ENCODE results near the gene TMEM39B. TPM values are rescaled to one million over a fixed set of nuclear protein-coding genes. Genes with fewer than 3 reads are reported as not detected.

Gene TMEM39B
- total and polyA plus RNA-seq, 2 experiments from 2014 or later = 10.1 to 17.8 TPM

DNA sequence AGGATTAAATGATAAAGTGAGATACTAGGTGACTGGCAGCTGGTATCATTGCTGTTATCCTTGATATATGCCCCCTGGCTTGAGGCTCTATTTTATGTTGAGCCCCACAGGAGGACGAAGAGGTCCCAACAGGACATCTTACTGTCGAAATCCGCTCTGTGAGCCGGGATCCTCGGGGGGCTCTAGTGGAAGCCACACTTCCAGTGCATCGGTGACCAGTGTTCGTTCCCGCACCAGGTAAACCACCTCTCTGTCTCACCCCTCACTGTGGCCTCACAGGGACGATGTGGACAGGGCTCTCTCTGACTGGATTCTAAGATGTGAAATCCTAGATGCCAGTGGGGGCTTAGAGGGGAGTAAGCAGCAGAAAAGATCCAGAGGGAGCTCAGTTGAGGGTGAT lies 2.1 kb downstream of the TMEM39B start:
- peaks cover 8% of the 10 kb centered on the region for H3K4me1 ChIP-seq (ENCODE audit: insufficient read depth)
- peaks cover 13% of the 10 kb centered on the region for H3K79me2 ChIP-seq (replicated peaks; ENCODE audit: insufficient read depth)
- H3K27me3 ChIP-seq (ENCODE audit: insufficient read depth) = no peaks in the 10 kb centered on the region
- TF ChIP-seq NANOG (IDR thresholded peaks at IDR 0.05; ENCODE audit: borderline replicate concordance) = no peak
- no peak for TF ChIP-seq EZH2 (IDR thresholded peaks at IDR 0.05; ENCODE audit: low read depth, unreplicated experiment)
- TF ChIP-seq CREB1 (CRISPR knock-in tag; IDR thresholded peaks at IDR 0.05; ENCODE audit: low read depth) = no peak
- no peak for TF ChIP-seq ZNF114 (CRISPR knock-in tag; IDR thresholded peaks at IDR 0.05)
- TF ChIP-seq POLR2AphosphoS5 (IDR thresholded peaks at IDR 0.05; ENCODE audit: low read depth) = no peak
- TF ChIP-seq EZH2phosphoT487 (IDR thresholded peaks at IDR 0.05; ENCODE audit: unreplicated experiment) = no peak
- TF ChIP-seq, protein P1, sequence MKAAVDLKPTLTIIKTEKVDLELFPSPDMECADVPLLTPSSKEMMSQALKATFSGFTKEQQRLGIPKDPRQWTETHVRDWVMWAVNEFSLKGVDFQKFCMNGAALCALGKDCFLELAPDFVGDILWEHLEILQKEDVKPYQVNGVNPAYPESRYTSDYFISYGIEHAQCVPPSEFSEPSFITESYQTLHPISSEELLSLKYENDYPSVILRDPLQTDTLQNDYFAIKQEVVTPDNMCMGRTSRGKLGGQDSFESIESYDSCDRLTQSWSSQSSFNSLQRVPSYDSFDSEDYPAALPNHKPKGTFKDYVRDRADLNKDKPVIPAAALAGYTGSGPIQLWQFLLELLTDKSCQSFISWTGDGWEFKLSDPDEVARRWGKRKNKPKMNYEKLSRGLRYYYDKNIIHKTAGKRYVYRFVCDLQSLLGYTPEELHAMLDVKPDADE (IDR thresholded peaks at IDR 0.05) = no peak
- no peak for TF ChIP-seq STAT1 (IDR thresholded peaks at IDR 0.05; ENCODE audit: unreplicated experiment)
- TF ChIP-seq JUNB (IDR thresholded peaks at IDR 0.05; ENCODE audit: unreplicated experiment) = no peak
- no peak for TF ChIP-seq ZNF331 (CRISPR knock-in tag; IDR thresholded peaks at IDR 0.05; ENCODE audit: low read depth)
- TF ChIP-seq, protein P2, sequence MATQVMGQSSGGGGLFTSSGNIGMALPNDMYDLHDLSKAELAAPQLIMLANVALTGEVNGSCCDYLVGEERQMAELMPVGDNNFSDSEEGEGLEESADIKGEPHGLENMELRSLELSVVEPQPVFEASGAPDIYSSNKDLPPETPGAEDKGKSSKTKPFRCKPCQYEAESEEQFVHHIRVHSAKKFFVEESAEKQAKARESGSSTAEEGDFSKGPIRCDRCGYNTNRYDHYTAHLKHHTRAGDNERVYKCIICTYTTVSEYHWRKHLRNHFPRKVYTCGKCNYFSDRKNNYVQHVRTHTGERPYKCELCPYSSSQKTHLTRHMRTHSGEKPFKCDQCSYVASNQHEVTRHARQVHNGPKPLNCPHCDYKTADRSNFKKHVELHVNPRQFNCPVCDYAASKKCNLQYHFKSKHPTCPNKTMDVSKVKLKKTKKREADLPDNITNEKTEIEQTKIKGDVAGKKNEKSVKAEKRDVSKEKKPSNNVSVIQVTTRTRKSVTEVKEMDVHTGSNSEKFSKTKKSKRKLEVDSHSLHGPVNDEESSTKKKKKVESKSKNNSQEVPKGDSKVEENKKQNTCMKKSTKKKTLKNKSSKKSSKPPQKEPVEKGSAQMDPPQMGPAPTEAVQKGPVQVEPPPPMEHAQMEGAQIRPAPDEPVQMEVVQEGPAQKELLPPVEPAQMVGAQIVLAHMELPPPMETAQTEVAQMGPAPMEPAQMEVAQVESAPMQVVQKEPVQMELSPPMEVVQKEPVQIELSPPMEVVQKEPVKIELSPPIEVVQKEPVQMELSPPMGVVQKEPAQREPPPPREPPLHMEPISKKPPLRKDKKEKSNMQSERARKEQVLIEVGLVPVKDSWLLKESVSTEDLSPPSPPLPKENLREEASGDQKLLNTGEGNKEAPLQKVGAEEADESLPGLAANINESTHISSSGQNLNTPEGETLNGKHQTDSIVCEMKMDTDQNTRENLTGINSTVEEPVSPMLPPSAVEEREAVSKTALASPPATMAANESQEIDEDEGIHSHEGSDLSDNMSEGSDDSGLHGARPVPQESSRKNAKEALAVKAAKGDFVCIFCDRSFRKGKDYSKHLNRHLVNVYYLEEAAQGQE (IDR thresholded peaks at IDR 0.05; ENCODE audit: unreplicated experiment) = no peak
- TF ChIP-seq, protein P3, sequence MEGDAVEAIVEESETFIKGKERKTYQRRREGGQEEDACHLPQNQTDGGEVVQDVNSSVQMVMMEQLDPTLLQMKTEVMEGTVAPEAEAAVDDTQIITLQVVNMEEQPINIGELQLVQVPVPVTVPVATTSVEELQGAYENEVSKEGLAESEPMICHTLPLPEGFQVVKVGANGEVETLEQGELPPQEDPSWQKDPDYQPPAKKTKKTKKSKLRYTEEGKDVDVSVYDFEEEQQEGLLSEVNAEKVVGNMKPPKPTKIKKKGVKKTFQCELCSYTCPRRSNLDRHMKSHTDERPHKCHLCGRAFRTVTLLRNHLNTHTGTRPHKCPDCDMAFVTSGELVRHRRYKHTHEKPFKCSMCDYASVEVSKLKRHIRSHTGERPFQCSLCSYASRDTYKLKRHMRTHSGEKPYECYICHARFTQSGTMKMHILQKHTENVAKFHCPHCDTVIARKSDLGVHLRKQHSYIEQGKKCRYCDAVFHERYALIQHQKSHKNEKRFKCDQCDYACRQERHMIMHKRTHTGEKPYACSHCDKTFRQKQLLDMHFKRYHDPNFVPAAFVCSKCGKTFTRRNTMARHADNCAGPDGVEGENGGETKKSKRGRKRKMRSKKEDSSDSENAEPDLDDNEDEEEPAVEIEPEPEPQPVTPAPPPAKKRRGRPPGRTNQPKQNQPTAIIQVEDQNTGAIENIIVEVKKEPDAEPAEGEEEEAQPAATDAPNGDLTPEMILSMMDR (conservative IDR thresholded peaks at IDR 0.05; ENCODE audit: low read depth in 2 of 2) = no peak
- ATAC-seq (no peak), DNase-seq (ENCODE audit: low spot score) (no peak)
- H3K27ac ChIP-seq (ENCODE audit: low read depth) = no peak overlapping the region
- H3K4me3 Mint-ChIP-seq = no peak overlapping the region
- H3K4me2 ChIP-seq = no peak overlapping the region
- H3K9me2 ChIP-seq (ENCODE audit: insufficient read depth) = no peaks in the 10 kb centered on the region
- H3K4me3 ChIP-seq = no peak overlapping the region
- peaks cover 11% of the 10 kb centered on the region for H4K20me1 ChIP-seq (replicated peaks; ENCODE audit: insufficient read depth)
- 0 out of 3 replicates have a peak, but pooled peaks cover 2% of the 10 kb centered on the region for H3K9me3 Mint-ChIP-seq
- H3K36me3 Mint-ChIP-seq (ENCODE audit: low read depth) = peaks cover 43% of the 10 kb centered on the region
- H3F3A ChIP-seq (replicated peaks; ENCODE audit: low read depth) = peaks cover 9% of the 10 kb centered on the region; the same call in 1 of the 2 replicates
- peaks cover 17% of the 10 kb centered on the region for H3K27me3 Mint-ChIP-seq (ENCODE audit: insufficient read depth, low read depth, poor library complexity)
- H2AFZ ChIP-seq = no peak overlapping the region
- peaks cover 14% of the 10 kb centered on the region for H3K4me1 Mint-ChIP-seq
- H3K36me3 ChIP-seq (ENCODE audit: insufficient read depth) = peaks cover 10% of the 10 kb centered on the region
- H3K27ac Mint-ChIP-seq = no peak overlapping the region

Data from GM23338 (cell line).